ENCODE results near the gene TLX2. TPM values are rescaled to one million over a fixed set of nuclear protein-coding genes. Genes with fewer than 3 reads are reported as not detected.
A peak's percentile ranks its signal among the peaks of the same experiment; 100 is the strongest.

Gene TLX2
- total RNA-seq, 1 donor from 2014 or later, result 6.6 TPM

DNA sequence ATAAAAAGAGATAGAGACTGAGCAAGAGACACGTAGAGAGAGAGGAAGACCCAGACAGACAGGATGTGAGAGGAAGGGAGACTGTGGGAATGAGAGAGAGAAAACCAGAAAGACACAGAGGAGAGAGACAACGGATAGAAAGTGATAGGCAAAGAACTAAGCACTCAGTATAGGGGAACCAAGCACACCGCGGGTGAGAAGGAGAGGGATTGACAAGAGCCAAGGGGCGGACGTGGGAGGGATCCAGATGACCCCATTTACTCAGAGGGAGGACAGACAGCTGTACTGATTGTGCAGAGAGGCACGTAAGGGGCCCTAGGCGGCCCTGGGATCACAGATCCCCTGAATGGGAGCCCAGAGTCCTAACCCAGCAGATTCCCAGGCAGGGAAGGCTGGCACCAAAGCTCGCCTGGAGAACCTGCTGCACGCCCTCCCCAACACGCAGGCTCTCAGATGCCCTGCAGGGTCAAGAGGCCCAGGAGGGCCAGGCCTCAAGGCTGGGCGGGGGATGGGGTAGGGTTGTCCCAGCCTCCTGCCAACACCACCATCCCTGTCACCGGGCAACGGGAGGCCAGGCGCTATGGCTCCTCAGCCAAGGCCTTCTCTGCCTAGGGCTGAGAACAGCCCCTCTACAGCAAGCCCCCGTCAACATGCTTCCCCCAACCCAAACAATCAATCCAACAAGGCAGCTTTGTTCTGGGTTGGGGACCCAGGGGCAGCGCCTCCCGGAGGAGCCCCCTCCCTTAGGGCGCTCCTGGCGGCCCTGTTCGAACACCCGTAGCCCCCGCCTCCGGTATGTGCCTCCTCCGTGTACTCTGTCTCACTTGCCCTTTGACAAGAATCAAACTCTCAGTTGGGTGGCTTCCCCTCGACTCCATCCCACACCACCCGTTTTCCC, 38.9 kb downstream of the TLX2 start:
- Histone ChIP-seq H3K27me3 (no peaks in the 10 kb centered on the region), H3K4me1 (peaks cover 38% of the 10 kb centered on the region), H3K9me3 (no peaks in the 10 kb centered on the region), H3K36me3 (no peaks in the 10 kb centered on the region), H3K27ac (peak overlapping the region; percentile 85), H3K4me3 (peak overlapping the region; percentile 61 to 86)
- peak in 1 of 2 donors; percentile 87 for DNase-seq (ENCODE audit: extremely low spot score in 2 of 2)
- TF ChIP-seq POLR2A (IDR thresholded peaks at IDR 0.05) (no peak), POLR2AphosphoS5 (IDR thresholded peaks at IDR 0.05; ENCODE audit: insufficient read depth in 1 of 2, low read depth in 1 of 2) (no peak)
- TF ChIP-seq, protein P1, sequence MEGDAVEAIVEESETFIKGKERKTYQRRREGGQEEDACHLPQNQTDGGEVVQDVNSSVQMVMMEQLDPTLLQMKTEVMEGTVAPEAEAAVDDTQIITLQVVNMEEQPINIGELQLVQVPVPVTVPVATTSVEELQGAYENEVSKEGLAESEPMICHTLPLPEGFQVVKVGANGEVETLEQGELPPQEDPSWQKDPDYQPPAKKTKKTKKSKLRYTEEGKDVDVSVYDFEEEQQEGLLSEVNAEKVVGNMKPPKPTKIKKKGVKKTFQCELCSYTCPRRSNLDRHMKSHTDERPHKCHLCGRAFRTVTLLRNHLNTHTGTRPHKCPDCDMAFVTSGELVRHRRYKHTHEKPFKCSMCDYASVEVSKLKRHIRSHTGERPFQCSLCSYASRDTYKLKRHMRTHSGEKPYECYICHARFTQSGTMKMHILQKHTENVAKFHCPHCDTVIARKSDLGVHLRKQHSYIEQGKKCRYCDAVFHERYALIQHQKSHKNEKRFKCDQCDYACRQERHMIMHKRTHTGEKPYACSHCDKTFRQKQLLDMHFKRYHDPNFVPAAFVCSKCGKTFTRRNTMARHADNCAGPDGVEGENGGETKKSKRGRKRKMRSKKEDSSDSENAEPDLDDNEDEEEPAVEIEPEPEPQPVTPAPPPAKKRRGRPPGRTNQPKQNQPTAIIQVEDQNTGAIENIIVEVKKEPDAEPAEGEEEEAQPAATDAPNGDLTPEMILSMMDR (IDR thresholded peaks at IDR 0.05), result no peak
- intact Hi-C loops (cut with DNase I), result no loop called here

DNA sequence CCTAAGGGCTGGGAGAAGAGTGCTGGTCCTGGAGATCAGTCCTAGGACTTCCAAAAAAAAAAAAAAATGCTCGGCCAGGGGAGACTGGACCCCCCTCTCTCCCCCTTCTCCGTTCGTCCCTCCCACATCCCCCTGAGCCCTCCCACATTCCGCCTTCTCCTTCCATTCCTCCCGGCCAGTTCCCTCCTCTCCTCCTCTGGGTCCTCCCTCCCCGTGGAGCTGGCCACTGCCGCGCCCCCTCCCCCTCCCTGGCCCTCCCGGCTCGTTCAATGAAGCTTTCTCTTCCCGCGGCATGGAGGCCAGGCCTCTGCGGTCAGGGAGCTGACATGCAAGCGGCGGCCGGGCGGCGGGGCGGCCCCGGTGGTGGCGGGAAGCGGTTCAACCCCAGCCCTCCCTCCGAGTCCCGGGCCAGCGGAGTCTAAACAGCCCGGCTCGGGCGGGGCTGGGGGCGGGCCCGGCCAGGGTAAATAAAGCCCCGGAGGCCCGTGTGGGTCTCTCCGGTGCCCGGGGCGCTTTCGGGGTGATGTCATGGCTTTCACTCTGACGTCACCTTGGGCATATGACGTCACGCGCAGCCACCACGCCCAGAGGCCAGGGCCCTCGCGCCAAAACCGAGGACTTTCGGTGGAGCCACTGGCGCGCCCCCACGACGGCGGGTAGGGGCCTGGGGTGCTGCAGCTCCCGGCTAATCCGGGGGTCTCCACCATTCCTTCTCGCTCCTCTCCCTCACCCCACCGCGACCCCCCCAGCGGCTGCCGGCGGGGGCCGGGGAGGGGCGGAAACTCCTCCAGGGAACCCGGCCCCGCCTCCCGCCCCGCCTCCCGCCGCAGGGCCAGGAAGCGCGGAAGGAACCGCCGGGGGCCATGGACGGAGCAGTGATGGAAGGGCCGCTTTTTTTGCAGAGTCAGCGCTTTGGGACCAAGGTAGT, 39.9 kb downstream of the TLX2 start, which contains the start of the genes DOK1 and LOXL3:
DOK1 (plus strand) TSS at position 829 of the 928 bp plus-strand sequence; CDS start at position 864, 35 bp downstream.
LOXL3 (minus strand) TSS at position 51 of the 928 bp plus-strand sequence. CDS start 1,308 bp downstream, outside the sequence.
- H3K4me3 ChIP-seq, result peak within 1 kb of the TSS; percentile 61 to 86
- no peaks in the 10 kb centered on the region for H3K36me3 ChIP-seq
- peak in 1 of 2 donors; percentile 91 for DNase-seq (ENCODE audit: extremely low spot score in 2 of 2)
- TF ChIP-seq POLR2AphosphoS5 (IDR thresholded peaks at IDR 0.05; ENCODE audit: insufficient read depth in 1 of 2, low read depth in 1 of 2), result peak; percentile 11 to 65
- TF ChIP-seq POLR2A (IDR thresholded peaks at IDR 0.05), result no peak
- no peaks in the 10 kb centered on the region for H3K27me3 ChIP-seq
- H3K9me3 ChIP-seq, result no peaks in the 10 kb centered on the region
- peak within 1 kb of the TSS; percentile 85 for H3K27ac ChIP-seq
- intact Hi-C loops (cut with DNase I), result no loop called here
- peaks cover 36% of the 10 kb centered on the region for H3K4me1 ChIP-seq

DNA sequence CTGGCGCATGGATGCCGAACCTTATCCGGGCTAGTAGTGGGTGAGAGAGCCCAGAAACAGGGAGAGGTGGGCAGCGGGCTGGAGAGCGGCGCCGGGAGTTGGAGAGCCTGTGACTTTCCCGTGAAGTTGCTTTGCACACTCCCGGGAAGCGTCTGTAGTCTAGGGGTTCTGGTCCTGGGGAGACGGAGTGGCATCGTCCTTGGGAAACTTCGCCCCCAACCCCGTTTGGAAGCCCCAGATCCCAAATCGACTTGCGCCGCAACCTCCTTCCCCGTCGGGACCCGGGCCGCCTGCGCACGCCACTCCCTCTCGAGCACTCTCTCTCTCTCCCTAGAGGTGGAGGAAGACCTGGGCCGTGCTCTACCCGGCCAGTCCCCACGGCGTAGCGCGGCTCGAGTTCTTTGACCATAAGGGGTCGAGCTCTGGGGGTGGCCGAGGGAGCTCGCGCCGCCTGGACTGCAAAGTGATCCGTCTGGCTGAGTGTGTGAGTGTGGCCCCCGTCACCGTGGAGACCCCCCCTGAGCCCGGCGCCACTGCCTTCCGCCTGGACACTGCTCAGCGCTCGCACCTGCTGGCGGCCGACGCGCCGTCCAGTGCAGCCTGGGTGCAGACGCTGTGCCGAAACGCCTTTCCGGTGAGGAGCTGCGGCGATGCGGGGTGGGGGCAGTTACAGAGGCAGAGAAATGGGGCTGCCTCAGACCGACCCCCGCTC, 40.7 kb downstream of the TLX2 start:
- no peaks in the 10 kb centered on the region for H3K27me3 ChIP-seq
- H3K4me1 ChIP-seq, result peaks cover 29% of the 10 kb centered on the region
- intact Hi-C loops (cut with DNase I), result no loop called here
- DNase-seq (ENCODE audit: extremely low spot score in 2 of 2), result peak in 1 of 2 donors; percentile 89
- peak overlapping the region; percentile 61 to 86 for H3K4me3 ChIP-seq
- TF ChIP-seq POLR2A (IDR thresholded peaks at IDR 0.05), result peak in 1 of 2 donors; percentile 10
- TF ChIP-seq, protein P1 (IDR thresholded peaks at IDR 0.05), result no peak
- H3K36me3 ChIP-seq, result no peaks in the 10 kb centered on the region
- no peaks in the 10 kb centered on the region for H3K9me3 ChIP-seq
- peak overlapping the region; percentile 85 for H3K27ac ChIP-seq

DNA sequence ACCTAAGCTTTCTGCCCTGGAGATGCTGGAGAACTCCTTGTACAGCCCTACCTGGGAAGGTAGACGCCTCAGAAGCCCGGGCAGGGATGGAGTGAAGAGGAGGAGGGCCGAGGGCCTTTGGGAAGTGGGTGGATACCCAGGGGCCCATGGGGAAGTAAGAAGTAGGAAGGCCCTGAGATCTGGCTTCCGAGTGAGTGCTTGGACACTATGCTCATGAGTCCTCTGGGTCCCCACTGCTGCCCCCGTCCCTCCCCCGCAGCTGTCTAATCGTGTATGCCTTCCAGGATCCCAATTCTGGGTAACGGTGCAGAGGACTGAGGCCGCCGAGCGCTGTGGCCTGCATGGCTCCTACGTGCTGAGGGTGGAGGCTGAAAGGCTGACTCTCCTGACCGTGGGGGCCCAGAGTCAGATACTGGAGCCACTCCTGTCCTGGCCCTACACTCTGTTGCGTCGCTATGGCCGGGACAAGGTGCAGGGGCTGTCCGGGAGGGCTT, 41.4 kb downstream of the TLX2 start:
- Histone ChIP-seq H3K4me3 (peak overlapping the region; percentile 61 to 86), H3K27ac (no peak overlapping the region), H3K36me3 (no peaks in the 10 kb centered on the region), H3K4me1 (peaks cover 29% of the 10 kb centered on the region), H3K9me3 (no peaks in the 10 kb centered on the region), H3K27me3 (no peaks in the 10 kb centered on the region)
- TF ChIP-seq, protein P1 (IDR thresholded peaks at IDR 0.05), result no peak
- TF ChIP-seq POLR2AphosphoS5 (IDR thresholded peaks at IDR 0.05; ENCODE audit: insufficient read depth in 1 of 2, low read depth in 1 of 2) (no peak), POLR2A (IDR thresholded peaks at IDR 0.05) (no peak)
- peak in 1 of 2 donors; percentile 87 for DNase-seq (ENCODE audit: extremely low spot score in 2 of 2)
- intact Hi-C loops (cut with DNase I), result no loop called here

All from vagina (tissue), 2 donors.